ENCODE data around the gene NKX1-1.
A peak's percentile ranks its signal among the peaks of the same experiment; 100 is the strongest.

The NKX1-1 gene

DNA sequence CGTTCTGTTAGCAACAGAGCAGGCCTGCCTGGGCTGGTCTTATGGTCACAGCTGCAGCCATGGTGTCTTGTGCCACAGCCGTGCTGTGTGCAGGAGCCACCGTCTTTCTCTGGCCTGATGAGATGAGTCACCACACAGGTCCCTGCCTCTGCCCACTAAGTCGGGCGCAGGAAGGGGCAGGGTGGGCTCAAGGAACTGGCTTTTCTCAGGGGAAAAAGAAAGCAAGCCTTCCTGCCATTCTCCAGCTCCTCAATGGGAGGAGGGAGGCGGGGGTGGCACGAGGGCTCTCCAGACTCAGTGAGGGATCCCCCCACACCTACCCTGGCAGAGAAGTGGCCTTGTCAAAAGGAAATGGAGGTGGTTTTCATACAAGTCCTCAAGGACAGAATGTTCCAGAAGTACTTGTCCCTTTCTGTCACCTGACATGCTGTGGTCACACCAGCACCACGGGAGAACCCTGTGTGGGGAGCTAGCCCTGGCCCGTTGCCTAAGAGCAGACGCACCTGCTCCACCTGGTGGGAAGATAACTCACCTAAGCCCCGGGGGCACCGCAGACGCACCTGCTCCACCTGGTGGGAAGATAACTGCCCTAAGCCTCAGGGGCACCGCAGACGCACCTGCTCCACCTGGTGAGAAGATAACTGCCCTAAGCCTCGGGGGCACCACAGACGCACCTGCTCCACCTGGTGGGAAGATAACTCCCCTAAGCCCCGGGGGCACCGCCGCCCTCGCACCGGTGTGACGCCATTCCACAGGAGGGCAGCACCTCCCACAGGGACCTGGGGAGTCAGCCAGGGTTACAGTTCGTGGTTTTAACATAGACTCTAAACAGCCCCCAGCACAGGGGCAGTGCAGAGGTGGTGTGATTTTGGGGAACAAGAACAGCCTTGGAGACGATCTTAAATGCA is 40.7 kb downstream of the NKX1-1 start:
- H3K4me3 ChIP-seq (ENCODE audit: insufficient read depth in 1 of 2, low read depth in 1 of 2, low read length in 2 of 2): no peak overlapping the region
- DNase-seq: no peak
- H3K4me1 ChIP-seq (ENCODE audit: control insufficient read depth, insufficient read depth, low read depth, low read length): peaks cover 3% of the 10 kb centered on the region
- H3K14ac ChIP-seq (ENCODE audit: low read length in 2 of 2): no peak overlapping the region
- no peak overlapping the region for H2BK5ac ChIP-seq (ENCODE audit: low read depth, low read length, poor library complexity, severe bottlenecking)
- H3K9me3 ChIP-seq (ENCODE audit: control insufficient read depth, low read length): no peaks in the 10 kb centered on the region
- 84% methylated on average over 23 of the region's 25 CpGs for WGBS
- no peak overlapping the region for H2AK5ac ChIP-seq (ENCODE audit: low read length, severe bottlenecking)
- no peak overlapping the region for H3K27ac ChIP-seq (ENCODE audit: low read length, poor library complexity, severe bottlenecking)
- H4K91ac ChIP-seq (ENCODE audit: low read length): no peak overlapping the region
- H2BK12ac ChIP-seq (ENCODE audit: low read length in 2 of 2): no peak overlapping the region
- H2AFZ ChIP-seq (ENCODE audit: low read depth, low read length): no peak overlapping the region
- H3K36me3 ChIP-seq (ENCODE audit: control insufficient read depth in 1 of 2, insufficient read depth in 2 of 2, low read depth in 1 of 2, low read length in 2 of 2): peaks cover 23 to 74% of the 10 kb centered on the region in 2 experiments
- H2BK120ac ChIP-seq (ENCODE audit: low read depth, low read length): no peak overlapping the region
- H3K4ac ChIP-seq (ENCODE audit: low read depth in 1 of 2, low read length in 2 of 2): no peak overlapping the region
- H3K27me3 ChIP-seq (ENCODE audit: control insufficient read depth in 1 of 2, insufficient read depth in 1 of 2, low read length in 2 of 2): no peaks in the 10 kb centered on the region
- no peak overlapping the region for H3K18ac ChIP-seq (ENCODE audit: low read depth in 1 of 2, low read length in 2 of 2)
- peaks cover 19% of the 10 kb centered on the region for H3K79me1 ChIP-seq (replicated peaks; ENCODE audit: low read length, poor library complexity, severe bottlenecking)
- H4K8ac ChIP-seq (ENCODE audit: low read length): no peak overlapping the region
- H3K23ac ChIP-seq (ENCODE audit: low read length in 2 of 2): no peak overlapping the region
- H3K4me2 ChIP-seq (ENCODE audit: low read length, poor library complexity, severe bottlenecking): no peak overlapping the region
- no peak overlapping the region for H2BK15ac ChIP-seq (ENCODE audit: low read depth, poor library complexity, severe bottlenecking)
- no peak overlapping the region for H3K9ac ChIP-seq (ENCODE audit: low read length)

DNA sequence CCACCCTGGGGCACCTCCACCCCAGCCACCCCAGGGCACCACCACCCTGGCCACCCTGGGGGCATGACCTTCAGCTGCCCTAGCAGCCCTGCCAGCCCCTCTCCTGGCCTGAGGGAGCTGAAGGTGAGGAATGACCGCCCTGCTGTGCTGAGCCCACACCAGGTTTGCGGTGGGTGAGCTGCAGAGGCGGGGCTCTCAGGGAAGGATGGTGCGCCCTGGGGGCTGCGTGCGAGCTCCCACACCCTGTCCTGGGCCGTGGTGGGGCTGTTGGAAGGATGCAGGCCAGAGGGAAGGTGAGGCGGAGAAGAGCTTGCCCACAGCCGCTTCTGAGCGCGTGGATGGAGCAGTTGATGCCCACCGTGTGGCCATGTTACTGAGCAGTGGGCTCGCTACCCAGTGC is 41.5 kb downstream of the NKX1-1 start:
- Histone ChIP-seq H3K9ac (ENCODE audit: low read length) (no peak overlapping the region), H2AK5ac (ENCODE audit: low read length, severe bottlenecking) (no peak overlapping the region), H3K4me2 (ENCODE audit: low read length, poor library complexity, severe bottlenecking) (no peak overlapping the region), H3K4me1 (ENCODE audit: control insufficient read depth, insufficient read depth, low read depth, low read length) (peaks cover 6% of the 10 kb centered on the region), H3K79me1 (replicated peaks; ENCODE audit: low read length, poor library complexity, severe bottlenecking) (peaks cover 17% of the 10 kb centered on the region), H3K9me3 (ENCODE audit: control insufficient read depth, low read length) (no peaks in the 10 kb centered on the region), H4K91ac (ENCODE audit: low read length) (no peak overlapping the region), H3K23ac (ENCODE audit: low read length in 2 of 2) (no peak overlapping the region), H2BK15ac (ENCODE audit: low read depth, poor library complexity, severe bottlenecking) (no peak overlapping the region), H4K8ac (ENCODE audit: low read length) (no peak overlapping the region), H2BK120ac (ENCODE audit: low read depth, low read length) (no peak overlapping the region), H3K36me3 (ENCODE audit: control insufficient read depth in 1 of 2, insufficient read depth in 2 of 2, low read depth in 1 of 2, low read length in 2 of 2) (peaks cover 24 to 76% of the 10 kb centered on the region in 2 experiments), H3K14ac (ENCODE audit: low read length in 2 of 2) (peak overlapping the region in 1 of 2 experiments; percentile 50), H3K4me3 (ENCODE audit: insufficient read depth in 1 of 2, low read depth in 1 of 2, low read length in 2 of 2) (no peak overlapping the region), H2BK12ac (ENCODE audit: low read length in 2 of 2) (peak overlapping the region in 1 of 2 experiments; percentile 4), H3K4ac (ENCODE audit: low read depth in 1 of 2, low read length in 2 of 2) (no peak overlapping the region), H2BK5ac (ENCODE audit: low read depth, low read length, poor library complexity, severe bottlenecking) (no peak overlapping the region), H3K27ac (ENCODE audit: low read length, poor library complexity, severe bottlenecking) (no peak overlapping the region), H3K27me3 (ENCODE audit: control insufficient read depth in 1 of 2, insufficient read depth in 1 of 2, low read length in 2 of 2) (no peaks in the 10 kb centered on the region), H2AFZ (ENCODE audit: low read depth, low read length) (no peak overlapping the region), H3K18ac (ENCODE audit: low read depth in 1 of 2, low read length in 2 of 2) (no peak overlapping the region)
- no peak for DNase-seq
- WGBS: 96% methylated on average over 13 of the region's 13 CpGs

DNA sequence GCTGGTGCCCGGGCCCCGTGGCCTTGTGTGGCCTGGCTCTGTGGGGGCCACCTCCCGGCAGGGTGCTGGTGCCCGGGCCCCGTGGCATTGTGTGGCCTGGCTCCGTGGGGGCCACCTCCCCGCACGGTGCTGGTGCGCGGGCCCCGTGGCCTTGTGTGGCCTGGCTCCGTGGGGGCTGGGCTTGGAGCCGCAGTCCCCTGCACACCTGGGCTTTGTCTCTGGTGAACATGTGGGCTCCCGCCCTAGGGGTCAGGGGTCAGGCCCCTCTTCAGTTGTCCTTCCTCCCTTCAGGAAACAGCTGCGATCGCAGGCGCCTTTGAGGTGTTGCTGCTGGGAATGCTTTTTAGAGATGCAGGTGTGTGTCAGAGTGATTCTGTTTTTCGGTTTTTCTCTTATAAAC is 42.0 kb downstream of the NKX1-1 start:
- H3K9ac ChIP-seq (ENCODE audit: low read length): no peak overlapping the region
- peaks cover 6% of the 10 kb centered on the region for H3K4me1 ChIP-seq (ENCODE audit: control insufficient read depth, insufficient read depth, low read depth, low read length)
- H2BK5ac ChIP-seq (ENCODE audit: low read depth, low read length, poor library complexity, severe bottlenecking): no peak overlapping the region
- no peak overlapping the region for H2BK120ac ChIP-seq (ENCODE audit: low read depth, low read length)
- H3K14ac ChIP-seq (ENCODE audit: low read length in 2 of 2): no peak overlapping the region
- DNase-seq: no peak
- H3K4me2 ChIP-seq (ENCODE audit: low read length, poor library complexity, severe bottlenecking): no peak overlapping the region
- no peak overlapping the region for H4K8ac ChIP-seq (ENCODE audit: low read length)
- no peak overlapping the region for H3K27ac ChIP-seq (ENCODE audit: low read length, poor library complexity, severe bottlenecking)
- H3K23ac ChIP-seq (ENCODE audit: low read length in 2 of 2): no peak overlapping the region
- H3K4ac ChIP-seq (ENCODE audit: low read depth in 1 of 2, low read length in 2 of 2): no peak overlapping the region
- no peaks in the 10 kb centered on the region for H3K9me3 ChIP-seq (ENCODE audit: control insufficient read depth, low read length)
- no peak overlapping the region for H4K91ac ChIP-seq (ENCODE audit: low read length)
- 91% methylated on average over 15 of the region's 18 CpGs for WGBS
- H3K27me3 ChIP-seq (ENCODE audit: control insufficient read depth in 1 of 2, insufficient read depth in 1 of 2, low read length in 2 of 2): no peaks in the 10 kb centered on the region
- H2AFZ ChIP-seq (ENCODE audit: low read depth, low read length): no peak overlapping the region
- H3K36me3 ChIP-seq (ENCODE audit: control insufficient read depth in 1 of 2, insufficient read depth in 2 of 2, low read depth in 1 of 2, low read length in 2 of 2): peaks cover 29 to 80% of the 10 kb centered on the region in 2 experiments
- no peak overlapping the region for H2BK15ac ChIP-seq (ENCODE audit: low read depth, poor library complexity, severe bottlenecking)
- H3K79me1 ChIP-seq (replicated peaks; ENCODE audit: low read length, poor library complexity, severe bottlenecking): peaks cover 17% of the 10 kb centered on the region
- H3K4me3 ChIP-seq (ENCODE audit: insufficient read depth in 1 of 2, low read depth in 1 of 2, low read length in 2 of 2): no peak overlapping the region
- no peak overlapping the region for H2AK5ac ChIP-seq (ENCODE audit: low read length, severe bottlenecking)
- no peak overlapping the region for H2BK12ac ChIP-seq (ENCODE audit: low read length in 2 of 2)
- no peak overlapping the region for H3K18ac ChIP-seq (ENCODE audit: low read depth in 1 of 2, low read length in 2 of 2)

DNA sequence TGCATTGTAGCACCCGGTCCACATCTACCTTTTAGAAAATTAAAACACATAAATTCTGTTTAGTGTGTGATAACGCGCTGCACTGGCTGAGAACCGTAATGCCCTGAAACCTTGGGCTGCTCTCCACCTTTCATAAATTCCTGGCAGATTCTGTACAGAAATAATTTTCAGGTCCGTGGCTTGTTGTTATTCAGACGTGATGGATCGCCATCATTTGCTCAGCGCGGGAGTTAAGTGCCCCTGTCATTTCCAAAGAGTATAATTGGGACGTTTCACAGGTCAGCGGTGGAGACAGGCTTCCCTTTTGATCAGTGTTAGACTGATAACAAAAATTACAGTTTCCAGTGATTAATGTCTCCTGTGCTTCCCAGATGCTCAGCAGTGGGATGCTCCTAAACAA is 42.7 kb downstream of the NKX1-1 start:
- H3K23ac ChIP-seq (ENCODE audit: low read length in 2 of 2): no peak overlapping the region
- no peak overlapping the region for H4K8ac ChIP-seq (ENCODE audit: low read length)
- H2BK15ac ChIP-seq (ENCODE audit: low read depth, poor library complexity, severe bottlenecking): no peak overlapping the region
- H3K36me3 ChIP-seq (ENCODE audit: control insufficient read depth in 1 of 2, insufficient read depth in 2 of 2, low read depth in 1 of 2, low read length in 2 of 2): peaks cover 36 to 80% of the 10 kb centered on the region in 2 experiments
- no peak overlapping the region for H2AFZ ChIP-seq (ENCODE audit: low read depth, low read length)
- no peak overlapping the region for H3K4me2 ChIP-seq (ENCODE audit: low read length, poor library complexity, severe bottlenecking)
- no peak overlapping the region for H3K9ac ChIP-seq (ENCODE audit: low read length)
- H3K14ac ChIP-seq (ENCODE audit: low read length in 2 of 2): no peak overlapping the region
- no peak overlapping the region for H3K4ac ChIP-seq (ENCODE audit: low read depth in 1 of 2, low read length in 2 of 2)
- no peak for DNase-seq
- peaks cover 17% of the 10 kb centered on the region for H3K79me1 ChIP-seq (replicated peaks; ENCODE audit: low read length, poor library complexity, severe bottlenecking)
- peaks cover 6% of the 10 kb centered on the region for H3K4me1 ChIP-seq (ENCODE audit: control insufficient read depth, insufficient read depth, low read depth, low read length)
- no peak overlapping the region for H3K18ac ChIP-seq (ENCODE audit: low read depth in 1 of 2, low read length in 2 of 2)
- no peak overlapping the region for H2BK12ac ChIP-seq (ENCODE audit: low read length in 2 of 2)
- no peaks in the 10 kb centered on the region for H3K27me3 ChIP-seq (ENCODE audit: control insufficient read depth in 1 of 2, insufficient read depth in 1 of 2, low read length in 2 of 2)
- H2AK5ac ChIP-seq (ENCODE audit: low read length, severe bottlenecking): no peak overlapping the region
- H2BK5ac ChIP-seq (ENCODE audit: low read depth, low read length, poor library complexity, severe bottlenecking): no peak overlapping the region
- no peaks in the 10 kb centered on the region for H3K9me3 ChIP-seq (ENCODE audit: control insufficient read depth, low read length)
- no peak overlapping the region for H3K4me3 ChIP-seq (ENCODE audit: insufficient read depth in 1 of 2, low read depth in 1 of 2, low read length in 2 of 2)
- 96% methylated on average over 11 of the region's 11 CpGs for whole genome bisulfite sequencing
- H4K91ac ChIP-seq (ENCODE audit: low read length): no peak overlapping the region
- no peak overlapping the region for H3K27ac ChIP-seq (ENCODE audit: low read length, poor library complexity, severe bottlenecking)
- no peak overlapping the region for H2BK120ac ChIP-seq (ENCODE audit: low read depth, low read length)

All from mesenchymal stem cell (in vitro differentiated cells and primary cell).